ENCODE data around the gene GNLY.

DNA sequence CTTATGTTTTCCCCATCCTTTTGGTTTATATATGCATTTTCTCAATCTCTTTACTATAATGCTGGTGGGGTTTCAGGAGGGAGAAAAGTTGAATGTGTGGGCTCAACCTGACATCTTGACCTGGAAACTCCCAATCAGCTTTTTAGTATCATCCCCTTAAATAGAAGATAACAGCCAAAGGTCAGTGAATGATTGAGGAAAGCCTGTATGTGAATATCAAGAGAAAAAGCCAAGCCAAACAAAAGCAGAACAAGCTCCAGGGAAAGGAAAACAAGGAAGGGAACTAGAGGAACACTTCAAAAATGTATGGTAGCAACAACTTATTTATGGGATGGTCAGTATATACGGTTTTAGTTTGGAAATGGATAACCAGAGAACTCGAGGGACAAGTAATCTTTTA, 31.3 kb downstream of the GNLY start:
- TF ChIP-seq POLR2A (IDR thresholded peaks at IDR 0.05; ENCODE audit: low read length) (no peak), GATA1 (IDR thresholded peaks at IDR 0.05; ENCODE audit: low read depth, low read length) (no peak)

All from erythroblast (primary cell).